Nephron progenitor cell (in vitro differentiated cells): Measurements from ENCODE around the gene PNLIPRP1.
A peak's percentile ranks its signal among the peaks of the same experiment; 100 is the strongest.

ENCODE experiments used
- DNase-seq: peaks from one replicate; pipeline ENCODE4 v3.0.0; 2021
- H3K27ac Mint-ChIP-seq: 2 replicates; pipeline ENCODE4 v1.8.0; 2021; ENCODE audit warnings: mild to moderate bottlenecking, moderate library complexity, mixed read lengths
- H3K27me3 Mint-ChIP-seq: 2 replicates; pipeline ENCODE4 v1.8.0; 2021; ENCODE audit warnings: mild to moderate bottlenecking, low read depth, mixed read lengths; ENCODE audit not compliant: poor library complexity
- H3K36me3 Mint-ChIP-seq: 2 replicates; pipeline ENCODE4 v1.8.0; 2021; ENCODE audit warnings: low read depth, mixed read lengths
- H3K4me1 Mint-ChIP-seq: 2 replicates; pipeline ENCODE4 v1.8.0; 2021; ENCODE audit warnings: mixed read lengths
- H3K4me3 Mint-ChIP-seq: 2 replicates; pipeline ENCODE4 v1.8.0; 2021; ENCODE audit warnings: mild to moderate bottlenecking, moderate library complexity, mixed read lengths
- H3K9me3 Mint-ChIP-seq: 2 replicates; pipeline ENCODE4 v1.8.0; 2021; ENCODE audit warnings: mild to moderate bottlenecking, moderate library complexity, mixed read lengths
- CTCF ChIP-seq: fragments of 200-600 bp; sonication (generic); IDR thresholded peaks from 2 replicates; pipeline ENCODE4 v1.5.0; 2021; ENCODE audit warnings: antibody characterized with exemption

PNLIPRP1 gene

DNA sequence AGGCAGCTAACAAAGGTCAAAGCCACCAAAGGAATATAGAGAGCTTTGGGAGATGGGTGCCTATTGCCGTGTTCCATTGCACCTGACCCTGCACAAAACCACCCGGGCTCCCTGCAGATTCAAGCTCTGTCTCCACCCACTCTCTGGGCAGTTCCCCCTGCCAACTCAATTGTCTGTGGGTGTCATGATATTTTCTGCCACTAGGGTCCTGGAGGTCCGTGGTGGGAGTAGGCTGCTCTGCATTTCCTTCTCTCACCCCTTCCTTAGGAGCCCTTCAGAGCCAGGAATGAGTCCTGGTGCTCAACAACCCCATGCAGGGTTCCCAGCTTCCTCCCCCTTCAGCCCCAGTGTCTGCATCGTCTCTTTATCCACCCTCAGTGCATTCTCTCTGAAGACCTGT, 64.1 kb downstream of the PNLIPRP1 start:
- no peak overlapping the region for H3K4me3 Mint-ChIP-seq
- H3K27ac Mint-ChIP-seq: no peak overlapping the region
- H3K27me3 Mint-ChIP-seq: peaks cover 13% of the 10 kb centered on the region
- peaks cover 4% of the 10 kb centered on the region for H3K4me1 Mint-ChIP-seq
- no peaks in the 10 kb centered on the region for H3K36me3 Mint-ChIP-seq
- DNase-seq: no peak
- peak; percentile 35 for TF ChIP-seq CTCF
- H3K9me3 Mint-ChIP-seq: peaks cover 25% of the 10 kb centered on the region

- no peak overlapping the region for H3K4me3 Mint-ChIP-seq
These were observed 64.8 kb downstream of the PNLIPRP1 start for GRCh38 chr10:116655568-116655967.

GRCh38 chr10:116656044-116656443, 65.3 kb downstream of the PNLIPRP1 start:
- no peaks in the 10 kb centered on the region for H3K36me3 Mint-ChIP-seq
- peaks cover 8% of the 10 kb centered on the region for H3K27me3 Mint-ChIP-seq
- no peak for DNase-seq
- H3K27ac Mint-ChIP-seq: no peak overlapping the region
- peaks cover 11% of the 10 kb centered on the region for H3K4me1 Mint-ChIP-seq
- H3K4me3 Mint-ChIP-seq: no peak overlapping the region
- peaks cover 12% of the 10 kb centered on the region for H3K9me3 Mint-ChIP-seq
- TF ChIP-seq CTCF: no peak

More at GRCh38 chr10:116655568-116655967, 64.8 kb downstream of the PNLIPRP1 start:
- DNase-seq: no peak
- Mint-ChIP-seq H3K36me3 (no peaks in the 10 kb centered on the region), H3K27me3 (peaks cover 13% of the 10 kb centered on the region), H3K27ac (no peak overlapping the region), H3K4me1 (peaks cover 6% of the 10 kb centered on the region), H3K9me3 (peaks cover 17% of the 10 kb centered on the region)
- TF ChIP-seq CTCF: no peak

GRCh38 chr10:116657863-116658551, 67.2 kb downstream of the PNLIPRP1 start:
- no peak for TF ChIP-seq CTCF
- no peaks in the 10 kb centered on the region for H3K36me3 Mint-ChIP-seq
- no peak for DNase-seq
- no peaks in the 10 kb centered on the region for H3K9me3 Mint-ChIP-seq
- no peak overlapping the region for H3K27ac Mint-ChIP-seq
- no peak overlapping the region for H3K4me3 Mint-ChIP-seq
- H3K4me1 Mint-ChIP-seq: peaks cover 11% of the 10 kb centered on the region
- H3K27me3 Mint-ChIP-seq: no peaks in the 10 kb centered on the region
